ENCODE measurements around the gene ARHGDIA. TPM values are rescaled to one million over a fixed set of nuclear protein-coding genes. Genes with fewer than 3 reads are reported as not detected.
"Not testable (repeated sequence)": the region's sequence is repeated elsewhere in the genome, so short reads cannot be mapped to it uniquely, and the experiment has no call there.

Gene ARHGDIA
- 697 and 714 TPM in 2 replicates for total RNA-seq

DNA sequence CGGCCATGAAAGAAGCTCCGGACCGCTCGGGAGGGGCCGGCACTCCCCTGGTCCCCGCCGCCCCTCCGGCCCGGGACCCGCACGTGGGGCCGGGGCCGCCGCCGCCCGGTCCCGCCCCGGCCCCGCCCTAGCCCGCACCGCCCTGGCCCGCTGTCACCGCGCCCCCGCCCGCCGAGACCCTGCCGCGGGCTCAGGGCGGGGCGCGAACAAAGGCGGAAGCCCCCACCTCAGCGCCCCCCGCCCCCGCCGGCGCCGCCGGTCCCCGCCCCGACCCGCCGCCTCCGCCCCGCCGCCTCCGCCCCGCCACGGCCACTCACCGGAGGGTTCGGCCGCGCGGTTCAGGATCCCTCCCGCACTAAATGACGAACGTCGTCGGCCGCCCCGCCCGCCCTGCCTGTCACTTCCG lies at the start of gene ARHGDIA:
Gene ARHGDIA (minus strand): TSS at position 357 of the 406 bp plus-strand sequence. CDS start 1,407 bp downstream, outside the sequence.
- Mint-ChIP-seq H3K4me1 (peaks cover 35% of the 10 kb centered on the region), H3K9me3 (no peaks in the 10 kb centered on the region), H3K4me3 (peak within 1 kb of the TSS; percentile 92), H3K27me3 (no peaks in the 10 kb centered on the region), H3K27ac (peak within 1 kb of the TSS; percentile 96), H3K36me3 (ENCODE audit: low read depth) (peaks cover 30% of the 10 kb centered on the region)
- no peak for DNase-seq
- intact Hi-C loops (cut with micrococcal nuclease): loop anchor here (1.0 to 5.0 kb wide), 4 partner anchors 10 to 359 kb away; partner anchors contain the start of genes ACTG1, ALYREF, ANAPC11 and MAFG

DNA sequence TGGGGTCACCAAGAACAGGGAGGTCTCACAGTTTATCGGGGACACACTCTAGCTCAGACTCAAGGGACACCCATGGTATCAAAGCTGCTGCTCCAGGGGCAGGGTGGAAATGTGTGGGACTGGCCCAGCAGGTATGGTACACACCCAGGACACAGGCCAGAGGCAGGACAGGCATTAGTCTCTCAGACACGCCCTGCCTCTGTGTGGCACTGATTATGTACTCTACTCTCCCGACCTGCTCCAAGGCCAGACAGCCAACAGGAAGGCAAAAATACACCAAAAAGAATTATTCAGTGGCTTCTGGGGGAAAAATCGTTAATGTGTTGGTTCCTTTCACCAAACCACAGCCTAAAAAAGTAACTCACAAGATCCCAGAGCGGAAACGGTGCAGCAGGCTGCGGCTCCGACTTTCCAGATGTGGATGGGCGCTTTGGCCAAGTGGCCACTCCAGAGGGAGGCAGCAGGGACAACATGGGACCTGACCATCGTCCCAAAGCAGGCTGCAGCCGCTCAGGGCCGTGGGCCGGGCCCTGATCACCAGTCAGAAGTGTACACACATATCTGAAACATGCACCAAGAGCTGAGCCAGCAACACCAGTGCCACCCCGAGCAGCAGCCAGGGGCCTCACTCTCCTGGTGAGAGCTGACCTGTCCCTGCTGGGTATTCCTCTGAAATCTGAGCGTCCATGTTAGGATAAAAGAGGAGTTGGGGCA lies 47.9 kb upstream of the ARHGDIA start:
- Mint-ChIP-seq H3K9me3 (no peaks in the 10 kb centered on the region), H3K27me3 (no peaks in the 10 kb centered on the region), H3K27ac (peak overlapping the region; percentile 48), H3K36me3 (ENCODE audit: low read depth) (peaks cover 34% of the 10 kb centered on the region), H3K4me1 (peaks cover 37% of the 10 kb centered on the region), H3K4me3 (no peak overlapping the region)
- intact Hi-C loops (cut with micrococcal nuclease): no loop called here
- DNase-seq: no peak

DNA sequence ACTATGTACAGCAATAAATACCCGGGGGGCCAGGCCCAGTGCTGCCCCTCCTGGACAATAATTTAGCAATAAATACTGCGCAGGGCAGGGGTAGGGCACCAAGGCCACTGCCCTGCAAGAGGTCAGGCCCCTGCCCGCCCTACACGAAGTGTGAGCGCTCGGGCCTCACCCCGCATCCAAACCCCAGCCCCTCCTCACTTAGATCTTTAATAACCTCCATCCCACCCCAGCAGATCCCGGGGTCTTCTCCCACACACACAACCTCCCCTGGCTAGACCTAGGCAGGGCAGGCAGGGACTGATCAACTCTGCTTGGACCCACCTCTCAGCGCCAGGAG lies 47.2 kb upstream of the ARHGDIA start:
- DNase-seq; H3K9me3 Mint-ChIP-seq; intact Hi-C loops (cut with micrococcal nuclease); H3K27me3 Mint-ChIP-seq: not testable (repeated sequence)
- Mint-ChIP-seq H3K27ac (peak overlapping the region; percentile 80), H3K4me3 (peak overlapping the region; percentile 86), H3K4me1 (peaks cover 34% of the 10 kb centered on the region), H3K36me3 (ENCODE audit: low read depth) (peaks cover 38% of the 10 kb centered on the region)

DNA sequence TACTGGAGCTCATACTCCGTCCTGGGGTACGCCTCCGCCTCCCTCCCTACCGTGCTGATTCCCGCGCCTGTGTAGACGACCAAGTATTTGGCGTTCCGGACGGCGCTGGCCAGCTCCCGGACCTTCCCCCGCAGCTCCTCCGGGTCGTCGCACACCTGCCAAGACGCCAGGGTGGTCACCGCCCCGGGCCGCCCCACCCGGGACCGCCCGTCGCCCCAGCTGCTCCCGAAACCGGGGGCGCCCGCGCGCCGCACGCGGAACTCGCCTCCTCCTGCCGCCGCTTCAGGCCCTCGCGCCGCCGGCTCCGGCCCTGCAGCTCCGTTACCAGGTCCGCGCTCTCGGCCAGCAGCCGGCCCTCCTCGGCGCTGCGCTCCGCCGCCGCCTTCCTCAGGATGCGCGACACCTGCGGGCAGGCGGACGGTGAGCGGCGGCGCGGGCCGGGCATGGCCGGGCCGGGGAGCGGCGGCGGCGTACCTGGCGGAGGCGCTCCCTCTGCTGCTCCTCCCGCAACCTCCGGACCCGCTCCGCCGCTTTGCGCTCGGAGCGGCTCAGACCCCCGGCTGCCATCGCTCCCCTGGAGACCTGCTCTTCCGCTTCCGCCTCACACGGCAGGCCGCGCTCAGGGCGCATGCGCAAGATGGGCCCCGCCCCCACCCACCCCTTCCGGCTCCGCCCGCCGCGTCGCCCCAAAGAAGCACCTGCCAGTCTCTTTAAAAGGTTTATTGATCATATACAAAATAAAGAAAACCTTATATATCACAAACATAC lies 46.6 kb upstream of the ARHGDIA start, which contains the start of gene SIRT7:
Gene SIRT7 (minus strand): TSS at position 612 of the 768 bp plus-strand sequence. CDS start 45 bp downstream, at position 567.
- Mint-ChIP-seq H3K27ac (peak within 1 kb of the TSS; percentile 80), H3K36me3 (ENCODE audit: low read depth) (peaks cover 41% of the 10 kb centered on the region), H3K4me3 (peak within 1 kb of the TSS; percentile 86), H3K9me3 (no peaks in the 10 kb centered on the region), H3K27me3 (no peaks in the 10 kb centered on the region), H3K4me1 (peaks cover 32% of the 10 kb centered on the region)
- peak; percentile 93 for DNase-seq
- intact Hi-C loops (cut with micrococcal nuclease): no loop called here

DNA sequence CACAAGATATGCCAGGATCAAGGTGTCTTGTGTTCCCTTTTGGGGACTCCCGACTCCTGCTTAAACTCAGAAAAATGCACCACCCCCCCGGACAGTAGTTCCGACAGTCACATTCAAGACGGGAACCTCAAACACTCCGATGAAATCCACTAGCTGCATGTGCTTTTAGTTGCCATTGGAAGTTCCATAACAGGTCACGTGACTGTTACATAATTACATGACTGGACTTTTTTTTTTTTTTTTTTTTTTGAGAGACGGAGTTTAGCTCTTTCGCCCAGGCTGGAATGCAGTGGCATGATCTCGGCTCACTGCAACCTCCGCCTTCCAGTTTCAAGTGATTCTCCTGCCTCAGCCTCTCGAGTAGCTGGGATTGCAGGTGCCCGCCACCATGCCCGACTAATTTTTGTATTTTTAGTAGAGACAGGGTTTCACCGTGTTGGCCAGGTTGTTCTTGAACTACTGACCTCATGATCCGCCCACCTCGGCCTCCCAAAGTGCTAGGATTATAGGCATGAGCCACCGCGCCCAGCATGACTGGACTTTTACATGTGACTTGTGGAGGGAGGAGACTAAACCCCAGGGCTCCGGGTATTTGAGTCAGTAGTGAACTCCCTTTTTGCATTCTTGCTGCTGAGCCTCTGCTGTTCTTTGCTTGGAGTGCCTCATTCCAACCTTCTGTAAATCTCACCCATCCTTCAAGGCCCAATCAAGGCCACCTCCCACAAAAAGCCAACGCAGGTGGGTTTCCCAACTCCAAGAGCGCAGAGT lies 45.3 kb upstream of the ARHGDIA start:
- H3K27ac Mint-ChIP-seq: peak overlapping the region; percentile 66
- H3K27me3 Mint-ChIP-seq: no peaks in the 10 kb centered on the region
- peak overlapping the region; percentile 86 for H3K4me3 Mint-ChIP-seq
- peaks cover 34% of the 10 kb centered on the region for H3K4me1 Mint-ChIP-seq
- H3K36me3 Mint-ChIP-seq (ENCODE audit: low read depth): peaks cover 50% of the 10 kb centered on the region
- no peaks in the 10 kb centered on the region for H3K9me3 Mint-ChIP-seq
- intact Hi-C loops (cut with micrococcal nuclease): no loop called here
- DNase-seq: no peak

DNA sequence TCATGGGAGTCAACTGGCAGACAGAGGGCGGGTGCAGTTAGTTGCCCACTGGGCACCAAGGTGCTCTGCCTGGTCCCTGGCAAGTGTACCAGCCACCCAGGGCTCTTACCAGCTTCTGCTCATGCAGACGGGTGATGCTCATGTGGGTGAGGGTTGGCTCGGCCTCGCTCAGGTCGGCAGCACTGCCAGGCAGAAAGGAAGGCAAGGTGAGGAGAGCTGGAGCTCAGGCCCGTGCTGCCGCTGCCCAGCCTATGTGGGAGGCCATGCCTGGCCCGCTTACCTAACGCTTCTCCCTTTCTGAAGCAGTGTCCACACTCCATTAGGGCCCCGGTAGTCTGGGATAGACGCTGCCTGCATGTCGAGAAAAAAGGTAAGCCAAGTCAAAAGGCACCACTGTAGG lies 44.2 kb upstream of the ARHGDIA start:
- DNase-seq: no peak
- intact Hi-C loops (cut with micrococcal nuclease): no loop called here
- Mint-ChIP-seq H3K4me1 (peaks cover 33% of the 10 kb centered on the region), H3K9me3 (no peaks in the 10 kb centered on the region), H3K36me3 (ENCODE audit: low read depth) (peaks cover 46% of the 10 kb centered on the region), H3K27me3 (no peaks in the 10 kb centered on the region), H3K4me3 (no peak overlapping the region), H3K27ac (no peak overlapping the region)

DNA sequence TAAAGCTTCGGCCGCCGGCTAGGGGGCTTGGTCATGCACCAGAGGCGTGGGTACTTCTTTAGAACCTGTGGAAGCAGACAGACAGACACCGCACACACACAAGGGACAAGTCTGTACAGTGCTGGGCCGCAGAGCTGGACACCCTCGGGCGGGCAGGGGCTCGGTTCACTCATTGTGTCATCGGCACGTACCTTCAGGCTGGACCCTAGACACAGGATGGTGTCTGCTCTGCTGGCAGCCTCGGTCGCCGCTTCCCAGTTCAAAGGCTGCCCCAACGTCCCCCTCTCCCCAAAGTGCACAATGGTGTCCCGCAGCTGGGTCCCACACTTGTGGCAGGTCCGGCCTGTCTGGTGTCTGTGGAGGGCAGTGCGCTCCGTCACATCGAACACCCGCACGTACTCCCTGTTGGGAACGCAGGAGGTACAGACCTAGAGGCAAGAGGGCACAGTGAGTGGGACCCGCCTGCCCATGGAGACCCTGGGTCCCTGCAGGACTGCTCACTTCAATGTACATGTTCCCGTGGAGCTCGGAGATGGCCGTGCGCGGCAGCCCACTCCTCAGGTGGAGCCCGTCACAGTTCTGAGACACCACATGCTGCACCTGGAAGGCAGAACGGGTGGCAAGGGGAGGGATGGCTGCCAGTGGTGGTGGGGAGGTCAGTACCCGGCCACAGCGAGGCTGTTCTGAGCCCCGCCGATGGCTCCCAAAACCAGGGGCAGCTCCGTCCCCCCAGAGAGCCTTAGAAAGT lies 43.1 kb upstream of the ARHGDIA start:
- Mint-ChIP-seq H3K36me3 (ENCODE audit: low read depth) (peaks cover 39% of the 10 kb centered on the region), H3K9me3 (no peaks in the 10 kb centered on the region), H3K27me3 (no peaks in the 10 kb centered on the region), H3K27ac (no peak overlapping the region), H3K4me3 (no peak overlapping the region), H3K4me1 (peaks cover 33% of the 10 kb centered on the region)
- intact Hi-C loops (cut with micrococcal nuclease): no loop called here
- DNase-seq: no peak

DNA sequence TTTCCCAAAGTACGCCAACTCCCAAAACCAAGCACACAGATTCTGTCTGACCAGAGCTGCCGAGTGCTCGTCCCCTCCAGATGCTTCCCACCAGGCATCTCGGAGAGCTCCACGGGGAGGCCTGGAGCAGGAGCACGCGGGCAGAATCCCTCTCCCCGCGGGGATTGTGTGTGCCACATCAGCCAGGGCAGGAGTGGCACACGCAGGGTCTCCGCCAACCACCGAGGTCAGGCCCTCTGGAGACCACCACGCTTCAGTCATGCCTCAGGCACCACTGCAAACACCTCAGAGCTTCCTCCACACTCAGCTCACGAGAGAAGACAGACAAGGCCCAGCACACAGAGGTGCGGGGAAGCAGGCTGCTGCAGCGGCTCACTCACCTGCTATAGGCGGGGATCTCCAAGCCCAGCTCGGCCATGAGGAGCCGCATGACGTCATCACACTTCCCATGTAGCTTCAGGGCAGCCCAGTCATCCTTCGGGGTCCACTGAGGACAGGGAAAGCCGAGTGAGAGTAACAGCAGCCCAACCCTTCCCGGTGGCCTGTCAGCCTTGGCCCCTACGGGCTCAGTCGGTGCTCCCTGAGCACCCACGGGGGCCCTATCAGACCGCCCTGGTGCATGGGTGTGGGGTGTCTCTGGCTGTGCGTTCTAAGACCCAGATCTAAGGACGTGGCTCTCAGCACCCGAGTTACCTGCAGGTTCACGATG lies 42.4 kb upstream of the ARHGDIA start:
- Mint-ChIP-seq H3K36me3 (ENCODE audit: low read depth) (peaks cover 37% of the 10 kb centered on the region), H3K9me3 (no peaks in the 10 kb centered on the region), H3K27me3 (no peaks in the 10 kb centered on the region), H3K27ac (no peak overlapping the region), H3K4me1 (peaks cover 25% of the 10 kb centered on the region), H3K4me3 (no peak overlapping the region)
- intact Hi-C loops (cut with micrococcal nuclease): no loop called here
- DNase-seq: no peak

DNA sequence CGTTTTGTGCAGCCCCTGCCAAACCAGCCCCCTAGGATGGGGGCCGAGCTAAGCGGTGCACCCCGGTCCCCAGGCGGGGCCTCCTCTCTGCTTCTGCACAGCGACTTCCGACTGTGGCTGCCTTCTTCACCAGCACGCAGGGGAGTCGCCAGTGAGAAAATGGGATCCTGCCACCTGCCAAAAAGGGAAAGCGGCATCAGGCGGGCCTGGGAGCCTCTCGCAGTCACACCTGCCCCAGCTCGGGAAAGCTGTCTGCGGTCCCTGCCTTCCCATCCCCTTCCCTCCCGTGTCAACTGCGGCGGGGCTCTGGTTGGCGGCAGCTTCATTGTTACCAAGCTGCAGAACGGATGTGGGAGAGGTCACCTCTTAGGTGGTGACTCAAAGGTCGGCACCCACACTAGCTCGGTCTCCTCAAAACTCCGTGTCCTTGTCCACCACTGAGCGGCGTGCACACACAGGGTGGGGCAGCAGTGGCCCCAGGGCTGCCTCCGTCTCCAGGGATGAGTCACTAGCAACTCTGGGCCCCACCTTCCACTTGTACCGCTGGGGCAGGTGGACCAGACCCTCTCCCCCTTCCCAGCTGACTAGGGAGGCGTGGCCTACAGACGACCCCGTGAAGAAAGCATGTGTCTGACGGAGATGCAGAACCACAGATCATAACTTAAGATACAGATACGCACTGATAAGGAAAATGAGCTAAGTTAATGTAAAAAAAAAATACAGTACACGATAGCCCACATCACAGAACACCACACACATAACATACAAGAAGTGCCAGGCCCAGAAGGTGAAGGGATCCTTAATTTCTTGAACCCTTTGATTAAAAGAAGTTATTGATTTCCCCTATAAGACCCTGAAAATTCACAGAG lies 41.5 kb upstream of the ARHGDIA start:
- no peaks in the 10 kb centered on the region for H3K27me3 Mint-ChIP-seq
- DNase-seq: no peak
- H3K9me3 Mint-ChIP-seq: no peaks in the 10 kb centered on the region
- no peak overlapping the region for H3K4me3 Mint-ChIP-seq
- peaks cover 20% of the 10 kb centered on the region for H3K4me1 Mint-ChIP-seq
- H3K27ac Mint-ChIP-seq: no peak overlapping the region
- intact Hi-C loops (cut with micrococcal nuclease): no loop called here
- peaks cover 37% of the 10 kb centered on the region for H3K36me3 Mint-ChIP-seq (ENCODE audit: low read depth)

DNA sequence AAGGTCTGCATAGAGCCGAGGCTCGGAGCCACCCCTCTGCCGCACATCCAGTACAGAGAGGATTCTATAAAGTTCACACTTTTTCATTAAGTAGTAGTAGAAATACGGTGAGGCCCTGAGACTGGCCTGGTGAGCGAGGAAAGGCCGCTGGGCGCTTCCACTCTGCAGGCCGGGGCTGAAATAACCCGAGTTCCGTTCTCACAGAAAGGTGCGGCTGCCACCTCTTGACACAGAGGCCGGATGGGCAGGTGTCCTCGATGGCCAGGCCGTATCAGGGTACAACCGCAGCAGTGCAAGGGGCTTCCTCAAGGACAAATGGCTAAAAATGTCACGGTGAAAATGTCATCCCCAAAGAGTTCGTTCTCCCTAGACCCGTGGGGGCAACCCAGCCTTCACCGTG lies 40.8 kb upstream of the ARHGDIA start:
- H3K4me3 Mint-ChIP-seq: peak overlapping the region; percentile 72
- H3K27ac Mint-ChIP-seq: peak overlapping the region; percentile 56
- no peak for DNase-seq
- H3K4me1 Mint-ChIP-seq: peaks cover 16% of the 10 kb centered on the region
- no peaks in the 10 kb centered on the region for H3K9me3 Mint-ChIP-seq
- intact Hi-C loops (cut with micrococcal nuclease): loop anchor here (2.0 kb wide), 1 partner anchor 15 kb away; the partner anchor contains the start of gene MAFG
- H3K27me3 Mint-ChIP-seq: no peaks in the 10 kb centered on the region
- H3K36me3 Mint-ChIP-seq (ENCODE audit: low read depth): peaks cover 35% of the 10 kb centered on the region

DNA sequence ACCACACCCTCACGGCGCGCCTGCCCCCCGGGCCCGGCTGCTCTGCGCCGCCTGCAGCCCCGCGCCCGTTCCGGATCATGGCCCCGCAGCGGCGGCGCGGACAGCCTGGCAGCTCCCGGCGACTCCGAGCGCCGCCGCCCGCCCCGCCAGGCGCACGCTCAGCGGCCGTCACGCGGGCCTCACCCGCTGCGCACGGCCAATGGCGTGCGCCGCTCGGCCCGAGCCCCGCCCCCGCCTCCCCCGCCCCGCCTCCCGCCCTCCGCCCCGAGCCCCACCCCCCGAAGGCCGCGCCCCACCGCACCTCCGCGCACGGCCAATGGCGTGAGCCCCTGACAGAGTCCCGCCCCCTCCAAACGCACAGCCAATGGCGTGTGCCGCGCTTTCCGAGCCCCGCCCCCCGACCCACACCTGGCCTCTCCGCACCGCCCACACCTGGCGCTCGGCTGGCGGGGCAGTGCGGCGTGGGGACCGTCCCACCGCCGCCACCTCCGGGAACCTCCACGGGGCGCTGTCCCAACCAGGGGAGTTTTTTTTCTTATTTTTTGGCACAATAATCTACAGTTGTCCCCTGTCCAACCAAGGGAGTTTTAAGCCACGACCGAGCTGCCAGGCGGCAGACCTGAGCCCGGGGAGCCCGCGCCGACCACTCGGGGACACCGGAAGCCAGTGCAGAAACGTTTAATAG lies 40.3 kb upstream of the ARHGDIA start, which contains the start of gene PCYT2:
Gene PCYT2 (minus strand): TSS at position 123 of the 685 bp plus-strand sequence. CDS start 44 bp downstream, at position 79.
- intact Hi-C loops (cut with micrococcal nuclease): loop anchor here (2.0 kb wide), 1 partner anchor 15 kb away; the partner anchor contains the start of gene MAFG
- H3K27me3 Mint-ChIP-seq: no peaks in the 10 kb centered on the region
- H3K36me3 Mint-ChIP-seq (ENCODE audit: low read depth): peaks cover 38% of the 10 kb centered on the region
- H3K4me1 Mint-ChIP-seq: peaks cover 13% of the 10 kb centered on the region
- DNase-seq: peak; percentile 97
- no peaks in the 10 kb centered on the region for H3K9me3 Mint-ChIP-seq
- H3K27ac Mint-ChIP-seq: peak within 1 kb of the TSS; percentile 62
- H3K4me3 Mint-ChIP-seq: peak within 1 kb of the TSS; percentile 86
